Mesenchymal stem cell (in vitro differentiated cells and primary cell): ENCODE data around the gene HECTD2.
A peak's percentile ranks its signal among the peaks of the same experiment; 100 is the strongest.

Source experiments
- DNase-seq: peaks from one replicate; pipeline ENCODE4 v3.0.0-alpha.2; 2013
- H2AFZ ChIP-seq: one replicate; pipeline ENCODE4 v1.6.1; 2013; ENCODE audit warnings: low read depth, mild to moderate bottlenecking, control low read depth, inconsistent platforms, low read length, moderate library complexity
- H2AK5ac ChIP-seq: 2 replicates; pipeline ENCODE4 v1.6.1; 2013; ENCODE audit warnings: low read length, moderate library complexity, mild to moderate bottlenecking, inconsistent platforms; ENCODE audit not compliant: severe bottlenecking
- H2BK120ac ChIP-seq: one replicate; pipeline ENCODE4 v1.6.1; 2013; ENCODE audit warnings: low read depth, mild to moderate bottlenecking, inconsistent platforms, low read length, moderate library complexity
- H2BK12ac ChIP-seq, 2 experiments: one replicate each; pipeline ENCODE4 v1.6.1; 2013; ENCODE audit warnings: inconsistent platforms in 2 of 2, low read length in 2 of 2, mild to moderate bottlenecking in 2 of 2, moderate library complexity in 2 of 2, control low read depth in 1 of 2
- H2BK15ac ChIP-seq: one replicate; pipeline ENCODE4 v1.6.1; 2013; ENCODE audit warnings: mild to moderate bottlenecking, low read depth, inconsistent platforms; ENCODE audit not compliant: poor library complexity, severe bottlenecking
- H2BK5ac ChIP-seq: 2 replicates; pipeline ENCODE4 v1.6.1; 2013; ENCODE audit warnings: low read depth, mild to moderate bottlenecking, low read length, control low read depth, inconsistent platforms; ENCODE audit not compliant: poor library complexity, severe bottlenecking
- H3K14ac ChIP-seq, 2 experiments: one replicate each; pipeline ENCODE4 v1.6.1; 2013; ENCODE audit warnings: inconsistent platforms in 2 of 2, low read length in 2 of 2, control low read depth in 1 of 2, mild to moderate bottlenecking in 1 of 2, moderate library complexity in 1 of 2
- H3K18ac ChIP-seq, 2 experiments: one replicate each; pipeline ENCODE4 v1.6.1; 2013; ENCODE audit warnings: inconsistent platforms in 2 of 2, low read length in 2 of 2, control low read depth in 1 of 2, low read depth in 1 of 2, mild to moderate bottlenecking in 1 of 2
- H3K23ac ChIP-seq, 2 experiments: one replicate each; pipeline ENCODE4 v1.6.1; 2013; ENCODE audit warnings: inconsistent platforms in 2 of 2, low read length in 2 of 2, mild to moderate bottlenecking in 2 of 2, moderate library complexity in 2 of 2, control low read depth in 1 of 2
- H3K27ac ChIP-seq: 2 replicates; pipeline ENCODE4 v1.5.1; 2013; ENCODE audit warnings: mild to moderate bottlenecking, moderate library complexity, low read length, control low read depth, inconsistent platforms; ENCODE audit not compliant: poor library complexity, severe bottlenecking
- H3K27me3 ChIP-seq, 2 experiments: 2 replicates each; pipeline versions ENCODE4 v1.6.1 to v1.7.0; 2013; ENCODE audit warnings: low read length in 2 of 2, mild to moderate bottlenecking in 2 of 2, moderate library complexity in 2 of 2, control low read depth in 1 of 2, inconsistent platforms in 1 of 2; ENCODE audit not compliant: control insufficient read depth in 1 of 2, insufficient read depth in 1 of 2
- H3K36me3 ChIP-seq, 2 experiments: 2 replicates each; pipeline versions ENCODE4 v1.6.1 to v1.7.0; 2013; ENCODE audit warnings: low read length in 2 of 2, control low read depth in 1 of 2, inconsistent platforms in 1 of 2, low read depth in 1 of 2, mild to moderate bottlenecking in 1 of 2; ENCODE audit not compliant: insufficient read depth in 2 of 2, control insufficient read depth in 1 of 2
- H3K4ac ChIP-seq, 2 experiments: one replicate each; pipeline ENCODE4 v1.6.1; 2013; ENCODE audit warnings: inconsistent platforms in 2 of 2, low read length in 2 of 2, mild to moderate bottlenecking in 2 of 2, moderate library complexity in 2 of 2, control low read depth in 1 of 2, low read depth in 1 of 2
- H3K4me1 ChIP-seq: 2 replicates; pipeline ENCODE4 v1.6.1; 2013; ENCODE audit warnings: low read depth, low read length, control low read depth; ENCODE audit not compliant: control insufficient read depth, insufficient read depth
- H3K4me2 ChIP-seq: 2 replicates; pipeline ENCODE4 v1.6.1; 2013; ENCODE audit warnings: low read length, mild to moderate bottlenecking, inconsistent platforms; ENCODE audit not compliant: poor library complexity, severe bottlenecking
- H3K4me3 ChIP-seq, 2 experiments: 2 replicates each; pipeline versions ENCODE4 v1.5.1 to v1.7.0; 2013; ENCODE audit warnings: low read length in 2 of 2, mild to moderate bottlenecking in 2 of 2, control low read depth in 1 of 2, low read depth in 1 of 2; ENCODE audit not compliant: insufficient read depth in 1 of 2
- H3K79me1 ChIP-seq: replicated peaks from 2 replicates; pipeline ENCODE4 v1.6.1; 2013; ENCODE audit warnings: mild to moderate bottlenecking, control low read depth, low read length, inconsistent platforms; ENCODE audit not compliant: poor library complexity, severe bottlenecking
- H3K9ac ChIP-seq: 2 replicates; pipeline ENCODE4 v1.7.0; 2013; ENCODE audit warnings: mild to moderate bottlenecking, low read length, moderate library complexity
- H3K9me3 ChIP-seq: 2 replicates; pipeline ENCODE4 v1.7.0; 2013; ENCODE audit warnings: mild to moderate bottlenecking, low read length; ENCODE audit not compliant: control insufficient read depth
- H4K8ac ChIP-seq: one replicate; pipeline ENCODE4 v1.6.1; 2013; ENCODE audit warnings: inconsistent platforms, mild to moderate bottlenecking, low read length, moderate library complexity
- H4K91ac ChIP-seq: one replicate; pipeline ENCODE4 v1.6.1; 2013; ENCODE audit warnings: mild to moderate bottlenecking, low read length, inconsistent platforms
- WGBS: methylation state at CpG from one replicate; pipeline ENCODE4 v1.1.7; 2013; ENCODE audit warnings: mixed read lengths; 5-methylcytosine and 5-hydroxymethylcytosine counted together

The HECTD2 gene

DNA sequence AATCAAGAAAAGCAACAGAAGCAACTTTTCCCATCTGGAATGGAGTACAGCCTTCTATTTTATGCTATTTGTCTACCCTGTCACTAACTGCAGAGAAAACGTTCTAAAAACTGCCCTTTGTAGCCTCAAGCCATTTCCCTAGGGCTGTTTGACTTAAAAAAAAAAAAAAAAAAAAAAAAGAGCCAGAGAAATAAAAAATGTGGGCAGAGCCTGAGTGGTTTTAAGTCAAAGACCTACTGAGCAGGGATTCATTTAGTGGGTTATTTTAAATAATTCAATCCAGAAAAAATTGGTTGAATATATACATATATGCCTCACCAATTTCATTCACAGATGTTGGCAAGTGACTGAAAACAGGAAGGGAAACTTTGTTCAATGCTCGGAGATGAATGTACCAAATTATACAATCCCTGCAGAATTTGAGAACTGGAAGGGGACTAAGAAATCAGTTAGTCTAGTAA is 147.5 kb downstream of the HECTD2 start:
- H3K4me2 ChIP-seq: no peak overlapping the region
- no peak overlapping the region for H3K4me3 ChIP-seq
- no peak overlapping the region for H3K23ac ChIP-seq
- no peaks in the 10 kb centered on the region for H3K27me3 ChIP-seq
- H4K91ac ChIP-seq: no peak overlapping the region
- no peak overlapping the region for H3K4ac ChIP-seq
- H2BK12ac ChIP-seq: no peak overlapping the region
- H3K9me3 ChIP-seq: no peaks in the 10 kb centered on the region
- no peak overlapping the region for H3K18ac ChIP-seq
- no peak overlapping the region for H2AFZ ChIP-seq
- H3K9ac ChIP-seq: peak overlapping the region; percentile 2
- no peak overlapping the region for H3K27ac ChIP-seq
- no peak overlapping the region for H4K8ac ChIP-seq
- H2BK5ac ChIP-seq: no peak overlapping the region
- H3K36me3 ChIP-seq: no peaks in the 10 kb centered on the region
- no peak overlapping the region for H2AK5ac ChIP-seq
- 52% methylated on average over 2 of the region's 2 CpGs for WGBS
- no peaks in the 10 kb centered on the region for H3K79me1 ChIP-seq
- H2BK120ac ChIP-seq: no peak overlapping the region
- H2BK15ac ChIP-seq: no peak overlapping the region
- peaks cover 4% of the 10 kb centered on the region for H3K4me1 ChIP-seq
- no peak for DNase-seq
- no peak overlapping the region for H3K14ac ChIP-seq

DNA sequence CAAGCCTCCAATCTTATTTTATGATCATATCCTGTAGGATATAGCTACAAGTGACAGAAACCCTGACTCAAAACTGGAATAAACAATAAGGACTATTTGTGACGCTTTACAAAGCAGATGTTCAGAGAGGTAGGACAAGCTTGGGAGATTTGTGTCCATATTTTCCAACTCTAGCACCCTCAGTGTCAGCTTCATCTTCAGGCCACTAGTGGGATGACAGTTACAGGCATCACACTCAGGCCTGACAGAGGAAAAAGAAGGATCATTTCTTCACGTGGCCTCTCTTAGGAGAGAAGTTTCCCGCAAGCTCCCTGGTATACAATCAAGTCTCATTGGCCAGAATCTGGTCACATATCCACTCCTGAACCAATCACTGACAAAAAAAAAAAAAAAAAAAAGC is 148.3 kb downstream of the HECTD2 start:
- Histone ChIP-seq H3K27ac (no peak overlapping the region), H3K4ac (no peak overlapping the region), H2BK5ac (no peak overlapping the region), H3K14ac (no peak overlapping the region), H2BK120ac (no peak overlapping the region), H2BK12ac (no peak overlapping the region), H3K4me2 (no peak overlapping the region), H3K79me1 (no peaks in the 10 kb centered on the region), H3K18ac (no peak overlapping the region), H4K91ac (no peak overlapping the region), H3K9me3 (no peaks in the 10 kb centered on the region), H3K4me3 (no peak overlapping the region), H4K8ac (no peak overlapping the region), H3K9ac (no peak overlapping the region), H2BK15ac (peak overlapping the region; percentile 26), H2AK5ac (no peak overlapping the region), H3K23ac (no peak overlapping the region), H3K36me3 (no peaks in the 10 kb centered on the region), H2AFZ (no peak overlapping the region), H3K27me3 (no peaks in the 10 kb centered on the region), H3K4me1 (peaks cover 4% of the 10 kb centered on the region)
- 88% methylated on average over 1 of the region's 3 CpGs for WGBS
- no peak for DNase-seq

DNA sequence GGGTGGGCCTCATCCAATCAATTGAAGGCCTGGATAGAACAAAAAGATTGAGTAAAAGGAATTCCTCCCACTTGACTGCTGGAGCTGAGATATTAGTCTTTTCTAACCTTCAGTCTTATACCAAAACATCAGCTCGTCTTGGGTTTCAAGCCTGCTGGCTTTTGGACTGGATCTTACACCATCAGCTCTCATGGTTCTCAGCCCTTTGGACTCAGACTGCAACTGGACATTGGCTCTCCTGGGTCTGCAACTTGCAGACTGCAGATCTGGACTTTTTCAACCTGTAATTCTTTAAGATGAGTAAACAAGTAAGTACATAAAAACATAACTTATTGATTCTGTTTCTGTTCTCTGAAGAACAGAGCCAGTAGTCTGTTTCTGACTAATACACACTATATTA is 149.0 kb downstream of the HECTD2 start:
- H2AFZ ChIP-seq: no peak overlapping the region
- H2AK5ac ChIP-seq: no peak overlapping the region
- H4K8ac ChIP-seq: no peak overlapping the region
- H3K4me3 ChIP-seq: no peak overlapping the region
- no peak overlapping the region for H3K4ac ChIP-seq
- H3K4me1 ChIP-seq: peaks cover 4% of the 10 kb centered on the region
- no peak overlapping the region for H3K9ac ChIP-seq
- WGBS: 68% methylated on average over 1 of the region's 1 CpG
- no peaks in the 10 kb centered on the region for H3K79me1 ChIP-seq
- no peak overlapping the region for H2BK15ac ChIP-seq
- no peak overlapping the region for H3K14ac ChIP-seq
- H4K91ac ChIP-seq: no peak overlapping the region
- no peaks in the 10 kb centered on the region for H3K27me3 ChIP-seq
- H2BK12ac ChIP-seq: no peak overlapping the region
- H3K23ac ChIP-seq: no peak overlapping the region
- H2BK5ac ChIP-seq: no peak overlapping the region
- H2BK120ac ChIP-seq: no peak overlapping the region
- no peak overlapping the region for H3K18ac ChIP-seq
- H3K36me3 ChIP-seq: no peaks in the 10 kb centered on the region
- no peak for DNase-seq
- no peak overlapping the region for H3K4me2 ChIP-seq
- no peak overlapping the region for H3K27ac ChIP-seq
- H3K9me3 ChIP-seq: no peaks in the 10 kb centered on the region

DNA sequence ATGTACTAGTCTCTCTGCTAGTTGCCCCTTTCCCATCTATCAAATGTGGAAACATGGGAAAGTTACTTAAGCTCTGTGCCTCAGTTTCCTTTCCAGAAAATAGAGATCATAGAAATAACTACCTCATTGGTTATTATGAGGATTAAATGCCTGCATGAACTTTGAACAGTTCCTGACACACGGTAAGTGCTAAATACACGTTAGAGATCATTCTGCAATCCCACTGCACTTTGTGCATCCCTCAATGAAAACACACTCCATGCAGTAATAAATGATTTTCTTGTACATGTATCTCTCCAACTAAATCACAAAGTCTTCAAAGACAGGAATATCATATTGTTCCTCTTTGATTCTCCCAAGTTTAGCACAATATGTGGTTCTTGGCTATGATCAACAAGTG is 149.6 kb downstream of the HECTD2 start:
- H2AFZ ChIP-seq: no peak overlapping the region
- H3K27me3 ChIP-seq: no peaks in the 10 kb centered on the region
- DNase-seq: no peak
- 97% methylated on average over 2 of the region's 2 CpGs for WGBS
- no peaks in the 10 kb centered on the region for H3K79me1 ChIP-seq
- no peak overlapping the region for H2BK5ac ChIP-seq
- no peak overlapping the region for H2AK5ac ChIP-seq
- no peak overlapping the region for H3K4me2 ChIP-seq
- no peak overlapping the region for H3K4ac ChIP-seq
- peaks cover 4% of the 10 kb centered on the region for H3K4me1 ChIP-seq
- no peak overlapping the region for H3K4me3 ChIP-seq
- H2BK15ac ChIP-seq: no peak overlapping the region
- H2BK120ac ChIP-seq: no peak overlapping the region
- no peak overlapping the region for H3K9ac ChIP-seq
- H2BK12ac ChIP-seq: no peak overlapping the region
- H3K27ac ChIP-seq: no peak overlapping the region
- H3K36me3 ChIP-seq: no peaks in the 10 kb centered on the region
- no peaks in the 10 kb centered on the region for H3K9me3 ChIP-seq
- no peak overlapping the region for H4K91ac ChIP-seq
- no peak overlapping the region for H3K23ac ChIP-seq
- no peak overlapping the region for H3K14ac ChIP-seq
- H4K8ac ChIP-seq: no peak overlapping the region
- H3K18ac ChIP-seq: no peak overlapping the region
